Suppressor macrophage treated with lipopolysaccharide for 1 hour (primary cell): Measurements from ENCODE around the gene RPL38.
"Not testable (repeated sequence)": the region's sequence is repeated elsewhere in the genome, so short reads cannot be mapped to it uniquely, and the experiment has no call there.

Source experiments
- DNase-seq, 3 donors: peaks; one replicate each; pipeline ENCODE4 v3.0.0-alpha.2; 2020 to 2022

Gene RPL38

DNA sequence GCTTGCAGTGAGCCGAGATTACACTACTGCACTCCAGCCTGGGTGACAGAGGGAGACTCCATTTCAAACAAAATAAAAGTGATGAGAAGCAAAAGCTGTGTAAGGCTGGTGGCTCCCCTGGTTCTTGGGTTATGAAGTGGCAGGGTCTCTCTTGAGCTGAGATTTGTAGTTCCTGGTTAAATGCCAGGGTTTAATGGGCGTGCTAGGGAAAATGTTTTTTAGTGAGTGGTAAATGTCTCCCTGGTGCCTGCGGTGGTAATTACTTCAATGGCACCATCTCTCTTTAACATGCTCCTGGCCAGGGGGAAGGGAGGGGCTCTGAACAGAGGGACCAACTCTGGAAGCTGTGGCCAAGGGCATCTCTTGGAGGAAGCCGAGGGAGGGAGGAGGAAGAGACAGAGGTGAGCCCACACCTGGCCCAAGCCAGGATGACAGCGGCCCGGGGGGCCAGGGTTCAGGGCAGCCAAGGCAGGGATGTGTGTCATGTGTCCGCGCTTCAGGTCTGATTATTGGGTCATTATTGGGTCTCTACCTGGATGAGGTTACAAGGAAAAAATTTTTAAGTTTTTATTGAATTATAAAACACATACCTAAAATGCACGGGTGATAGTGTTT, 17.8 kb upstream of the RPL38 start:
- DNase-seq, result no peak

DNA sequence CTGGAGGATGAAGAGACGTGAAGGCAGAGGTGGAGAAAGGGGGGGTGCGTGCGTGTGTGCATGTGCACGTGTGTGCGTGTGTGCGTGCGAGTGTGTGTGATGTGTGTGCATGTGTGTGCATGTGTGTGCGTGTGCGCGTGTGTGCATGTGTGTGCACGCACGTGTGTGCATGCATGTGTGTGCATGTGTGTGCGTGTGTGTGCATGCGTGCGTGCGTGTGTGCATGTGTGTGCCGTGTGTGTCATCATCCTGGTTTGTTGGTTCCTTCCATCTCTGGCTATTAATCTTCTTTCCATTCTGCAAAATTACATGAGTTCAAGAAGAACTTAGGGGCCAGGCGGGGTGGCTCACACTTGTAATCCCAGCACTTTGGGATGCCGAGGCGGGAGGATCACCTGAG, 17.0 kb upstream of the RPL38 start:
- DNase-seq, result no peak

DNA sequence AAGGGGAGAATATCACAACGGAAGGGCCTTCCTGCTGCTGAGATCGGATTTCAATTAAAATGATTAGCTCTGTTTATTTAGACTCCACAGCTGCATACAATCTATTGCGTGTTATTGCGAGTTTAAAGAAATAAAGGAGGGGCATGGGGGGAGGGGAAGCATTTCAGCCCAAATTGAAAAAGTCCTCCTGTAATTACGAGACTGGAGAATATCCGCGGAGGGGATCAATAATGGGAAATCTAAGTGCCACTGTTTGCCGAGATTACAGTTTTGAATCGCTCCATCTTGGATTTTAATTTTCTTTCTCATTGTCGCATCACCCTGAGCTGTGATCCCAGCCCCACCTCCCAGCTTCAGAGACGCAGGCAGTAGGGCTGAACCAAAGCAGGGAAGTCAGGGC, 15.7 kb upstream of the RPL38 start:
- no peak for DNase-seq

DNA sequence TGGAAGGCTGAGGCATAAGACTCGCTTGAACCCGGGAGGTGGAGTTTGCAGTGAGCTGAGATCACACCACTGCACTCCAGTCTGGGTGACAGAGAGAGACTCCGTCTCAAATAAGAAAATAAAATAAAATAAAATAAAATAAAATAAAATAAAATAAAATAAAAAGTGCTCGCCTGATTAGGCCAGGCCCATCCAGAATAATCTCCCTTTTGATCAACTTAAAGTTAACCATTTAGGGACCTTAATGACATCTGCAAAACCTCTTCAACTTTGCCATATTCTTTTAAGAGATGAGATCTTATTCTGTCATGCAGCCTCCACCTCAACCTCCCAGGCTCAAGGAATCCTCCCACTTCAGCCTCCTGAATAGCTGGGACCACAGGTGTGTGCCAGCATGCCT, 14.8 kb upstream of the RPL38 start:
- not testable (repeated sequence) for DNase-seq

DNA sequence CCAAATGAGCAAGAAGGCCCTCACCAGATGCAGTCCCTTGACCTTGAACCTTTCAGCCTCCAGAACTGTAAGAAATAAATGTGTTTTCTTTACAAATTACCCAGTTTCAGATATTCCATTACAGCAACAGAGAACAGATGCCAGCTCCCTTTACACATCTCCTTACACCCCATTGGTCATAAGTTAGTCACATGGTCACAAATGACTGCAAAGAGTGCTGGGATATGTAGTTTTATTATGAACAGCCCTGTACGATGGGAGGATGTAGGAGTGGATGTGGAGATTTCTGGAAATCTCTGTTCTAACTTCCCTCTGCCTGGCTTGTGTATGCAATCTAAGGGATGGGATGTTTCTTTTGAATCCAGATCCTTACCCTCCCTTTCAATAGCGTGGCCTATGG, 13.3 kb upstream of the RPL38 start:
- DNase-seq, result peak; percentile 42 to 63 (median 51)

DNA sequence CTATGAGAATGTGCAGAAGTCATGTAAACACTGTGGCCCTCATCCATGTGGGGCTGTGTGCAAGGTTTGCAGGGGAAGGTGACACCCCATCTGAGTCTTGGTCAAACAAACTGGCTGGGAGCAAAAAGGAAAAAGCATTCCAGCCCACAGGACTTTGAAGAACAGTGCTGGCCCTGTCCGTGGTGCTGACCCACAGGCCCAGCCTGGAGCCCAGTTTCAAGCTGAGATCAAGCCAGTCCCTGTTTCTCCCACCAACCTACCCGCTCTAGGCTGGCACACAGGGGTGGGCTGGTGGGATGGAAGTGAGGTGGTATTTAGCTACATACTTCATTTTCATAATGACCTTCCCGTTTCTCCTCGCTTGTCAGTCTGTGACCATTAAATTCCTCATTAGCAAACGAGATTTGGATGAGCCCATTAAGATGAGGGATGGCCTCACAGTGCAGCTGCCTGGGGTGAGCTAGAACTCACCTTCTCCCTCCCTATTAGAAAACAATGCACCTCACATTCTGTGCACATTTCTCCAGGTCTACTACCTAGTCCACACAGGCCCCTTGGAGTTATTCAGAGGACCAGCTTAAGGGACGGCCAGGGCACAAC, 12.6 kb upstream of the RPL38 start:
- DNase-seq, result peak in 1 of 3 donors; percentile 58

DNA sequence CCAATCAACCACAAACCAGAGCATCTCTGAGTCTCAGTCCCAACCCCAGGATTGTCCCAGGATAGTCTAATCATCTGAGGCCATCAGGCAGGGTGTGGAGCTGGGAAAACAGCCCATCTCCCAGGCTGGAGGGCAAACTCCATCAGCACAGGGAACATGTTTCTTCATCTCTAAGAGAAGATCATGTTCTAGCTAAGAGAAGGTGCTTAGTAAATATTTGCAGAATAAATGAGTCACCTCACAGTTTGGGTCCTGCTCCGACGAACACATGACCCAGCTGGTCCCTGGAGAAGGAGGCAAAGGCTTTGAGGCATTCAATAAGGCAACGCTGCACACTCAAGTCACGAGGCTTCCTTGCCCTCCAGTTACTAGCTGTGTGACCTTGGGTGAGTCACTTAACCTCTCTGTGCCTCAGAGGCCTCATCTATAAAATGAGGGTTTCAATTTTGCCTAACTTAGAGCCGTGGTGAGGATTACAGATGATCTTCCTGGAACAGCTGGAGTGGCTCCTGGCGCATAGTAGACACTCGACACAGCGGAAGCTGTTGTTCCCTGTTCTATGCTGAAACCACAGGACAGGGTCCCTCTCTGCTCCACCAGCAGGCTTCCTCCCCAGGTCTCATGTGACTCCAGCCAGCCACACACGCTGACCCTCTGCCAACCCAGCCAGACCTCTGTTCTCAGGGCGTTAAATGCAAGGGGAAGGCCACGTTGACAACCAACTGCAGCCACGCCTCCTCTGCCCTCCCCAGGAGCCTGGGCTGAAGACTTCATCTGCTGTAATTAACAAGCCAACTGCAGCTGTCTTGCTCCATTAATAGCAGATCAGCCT, 10.3 kb upstream of the RPL38 start:
- peak; percentile 62 to 65 (median 65) for DNase-seq

DNA sequence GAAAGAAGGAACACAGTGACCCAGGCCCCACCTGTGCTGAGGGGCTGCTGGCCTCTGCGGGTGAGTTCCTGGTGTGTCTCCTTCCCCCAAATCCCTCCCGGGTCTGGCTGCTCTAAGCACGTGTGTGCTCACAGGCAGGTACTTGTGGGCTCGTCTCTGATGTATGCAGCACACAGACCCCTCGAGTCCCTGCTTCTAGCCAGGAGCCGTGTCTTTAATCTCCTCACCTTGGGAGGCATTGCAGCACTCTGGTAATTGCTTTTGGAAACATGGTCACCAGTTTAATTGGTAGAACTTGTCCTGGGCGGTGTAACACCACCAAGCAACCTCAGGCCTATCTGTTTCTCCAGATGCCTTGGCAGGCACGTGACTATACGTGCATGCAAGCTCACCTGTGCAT, 8.8 kb upstream of the RPL38 start:
- no peak for DNase-seq

DNA sequence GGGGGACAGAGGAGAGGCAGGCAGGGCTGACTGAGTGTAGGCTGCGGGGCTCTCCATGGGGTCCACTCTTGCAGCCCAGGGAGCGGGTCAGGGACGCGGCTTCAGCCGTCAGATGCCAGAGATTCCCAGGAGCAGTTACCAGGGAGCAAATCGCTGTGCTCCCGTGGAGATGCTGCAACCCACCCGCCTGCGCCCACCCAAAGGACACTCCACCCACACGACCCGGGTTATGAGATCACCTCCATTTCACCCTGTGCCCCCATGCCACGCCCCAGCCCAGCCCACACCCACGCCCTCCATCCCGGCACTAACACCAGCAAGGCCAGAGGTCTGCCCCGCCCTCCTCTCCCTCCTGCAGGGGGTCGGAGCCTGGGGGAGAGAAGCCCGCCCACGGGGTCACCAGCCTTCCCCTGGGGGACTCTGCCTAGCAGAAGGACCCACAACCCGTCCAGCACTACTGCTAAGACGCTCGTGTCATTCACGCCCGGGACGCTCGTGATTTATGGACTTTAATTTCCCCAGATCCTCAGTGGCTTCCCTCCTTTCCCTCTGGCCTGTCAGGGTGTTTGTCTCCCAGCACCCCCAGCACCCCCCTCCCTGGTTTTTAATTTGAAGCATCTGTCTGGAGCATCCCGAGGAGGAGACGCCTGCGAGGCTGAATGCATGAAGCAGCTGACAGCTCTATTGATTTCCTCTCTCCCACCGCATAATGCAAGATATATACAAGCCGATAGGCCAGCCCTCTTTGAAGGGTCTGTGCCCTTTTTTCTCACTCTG, 6.7 kb upstream of the RPL38 start:
- DNase-seq, result no peak

DNA sequence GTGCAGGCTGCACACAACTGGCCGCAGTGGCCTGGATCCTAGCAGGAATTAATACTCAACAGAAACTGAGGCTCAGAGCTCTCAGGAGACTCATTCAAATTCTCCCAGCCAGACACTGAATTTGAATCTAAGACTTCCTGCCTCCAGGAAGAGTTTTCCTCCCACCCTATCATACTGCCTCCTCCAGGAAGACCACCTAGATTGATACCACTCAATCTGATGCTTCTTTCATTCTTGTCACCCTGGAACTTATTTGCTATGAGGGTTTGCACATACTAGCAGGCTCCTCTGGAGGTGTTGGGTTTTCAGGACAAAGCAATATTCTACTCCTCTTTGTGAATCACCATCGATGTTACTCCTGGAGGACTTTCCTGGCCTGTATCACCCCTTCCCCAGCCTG, 5.7 kb upstream of the RPL38 start:
- DNase-seq, result no peak

DNA sequence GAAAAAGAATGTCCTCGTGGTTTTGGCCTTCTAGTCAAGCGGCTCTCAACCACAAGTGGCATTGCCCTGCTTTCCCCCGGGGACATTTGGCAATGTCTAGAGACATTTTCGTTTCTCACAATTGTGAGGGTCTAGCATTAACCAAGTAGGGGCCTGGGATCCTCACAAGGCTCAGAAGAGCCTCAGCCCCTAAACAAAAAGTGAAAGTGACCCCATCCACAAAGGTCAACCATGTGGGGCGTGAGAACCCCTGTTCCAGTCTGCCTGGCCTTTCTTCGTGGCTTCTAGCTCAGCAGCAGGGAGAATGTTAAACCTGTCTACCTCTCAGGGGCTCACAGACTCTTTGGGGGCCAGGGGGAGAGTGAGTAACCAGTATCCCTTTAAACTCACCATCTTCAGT, 4.8 kb upstream of the RPL38 start:
- DNase-seq, result no peak

DNA sequence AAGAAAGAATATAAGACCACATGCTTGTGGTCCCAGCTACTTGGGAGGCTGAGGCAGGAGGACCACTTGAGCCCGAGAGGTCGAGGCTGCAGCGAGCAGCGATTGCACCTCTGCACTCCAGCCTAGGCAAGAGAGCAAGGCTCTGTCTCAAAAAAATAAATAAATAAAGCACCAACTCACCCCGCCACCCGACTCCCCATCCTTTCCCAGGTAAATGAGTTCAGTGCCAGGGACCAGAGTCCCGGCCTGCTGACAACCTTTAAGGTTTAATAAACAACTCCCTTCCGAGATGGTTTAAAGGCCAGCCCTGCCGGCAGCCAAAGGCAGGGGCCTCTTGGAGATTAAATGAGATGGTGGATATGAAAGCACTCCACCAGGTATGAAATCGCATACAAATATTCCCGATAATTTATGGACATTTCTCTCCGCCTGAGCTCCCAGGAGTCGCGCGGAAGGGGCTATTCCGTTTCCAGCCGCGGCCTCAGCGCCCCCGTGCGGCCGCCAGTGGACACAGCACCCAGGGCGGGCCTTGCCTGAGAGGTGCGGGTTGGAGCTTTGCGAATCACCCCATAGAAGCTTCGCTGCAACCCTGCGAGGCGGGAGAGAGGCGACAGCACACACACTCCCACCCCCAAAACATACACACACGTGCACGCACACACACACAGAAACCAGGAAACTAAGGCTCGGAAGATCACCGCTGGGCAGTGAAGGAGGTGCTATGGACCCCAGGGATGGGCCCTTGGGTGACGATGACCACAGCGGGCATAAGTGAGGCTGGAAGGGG, 4.0 kb upstream of the RPL38 start:
- DNase-seq, result peak; percentile 68 to 85 (median 80)

DNA sequence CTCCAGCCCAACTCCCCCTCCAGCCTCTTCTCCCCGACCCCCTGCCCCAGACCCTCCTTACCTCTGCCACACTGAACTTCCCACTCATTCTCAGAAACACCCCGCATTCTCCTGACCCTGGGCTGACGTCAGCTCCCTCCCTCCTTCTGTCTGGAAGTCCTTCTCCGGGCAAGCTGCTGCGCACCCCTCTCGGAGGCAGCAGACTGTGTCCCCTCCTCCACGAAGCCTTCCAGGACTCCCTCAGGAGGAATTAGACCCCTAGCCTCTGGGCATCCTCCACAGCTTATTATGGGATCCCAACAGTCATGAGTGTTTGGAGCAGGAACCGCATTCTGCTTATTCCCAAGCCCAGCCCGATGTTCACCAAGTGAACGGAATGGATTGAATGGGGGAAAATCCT, 3.4 kb upstream of the RPL38 start:
- no peak for DNase-seq

DNA sequence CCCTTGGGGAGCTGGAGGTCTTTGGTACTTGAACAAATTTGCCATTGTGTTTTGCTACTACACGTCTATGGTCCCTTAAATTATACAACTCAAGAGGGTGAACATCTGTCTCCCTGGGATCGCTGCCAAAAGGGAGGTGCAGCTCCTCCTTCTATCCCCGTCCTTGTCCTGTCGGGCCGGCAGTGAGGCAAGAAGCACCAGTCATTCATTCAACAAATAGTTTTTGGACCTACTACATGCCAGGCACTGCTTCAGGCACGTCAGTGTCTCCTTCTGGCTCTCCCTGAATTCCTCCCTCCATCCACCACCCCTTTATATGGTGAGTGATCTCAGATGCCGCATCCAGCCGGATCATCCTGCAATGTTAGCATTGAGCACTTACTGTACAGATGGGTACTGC, 2.2 kb upstream of the RPL38 start:
- no peak for DNase-seq

DNA sequence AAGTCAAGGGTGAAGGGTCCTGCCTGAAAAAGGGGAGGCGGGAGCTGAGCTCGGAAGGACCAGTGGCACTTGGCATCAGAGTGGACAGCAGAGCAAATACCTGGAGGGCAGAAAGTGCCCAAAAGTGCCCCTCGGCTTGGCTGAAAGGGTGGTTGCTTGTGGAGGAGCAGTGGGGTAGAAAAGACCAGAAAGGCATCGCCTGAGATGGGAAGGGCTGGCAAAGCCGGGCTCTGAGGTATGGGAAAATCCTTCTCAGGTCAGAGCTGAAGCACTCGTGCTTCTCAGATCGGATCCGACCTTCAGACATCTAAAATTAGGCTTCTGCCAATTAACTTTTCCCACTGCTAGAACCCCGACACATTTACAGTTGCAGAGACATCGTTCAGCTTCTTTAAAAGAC, 1.5 kb upstream of the RPL38 start:
- DNase-seq, result no peak

DNA sequence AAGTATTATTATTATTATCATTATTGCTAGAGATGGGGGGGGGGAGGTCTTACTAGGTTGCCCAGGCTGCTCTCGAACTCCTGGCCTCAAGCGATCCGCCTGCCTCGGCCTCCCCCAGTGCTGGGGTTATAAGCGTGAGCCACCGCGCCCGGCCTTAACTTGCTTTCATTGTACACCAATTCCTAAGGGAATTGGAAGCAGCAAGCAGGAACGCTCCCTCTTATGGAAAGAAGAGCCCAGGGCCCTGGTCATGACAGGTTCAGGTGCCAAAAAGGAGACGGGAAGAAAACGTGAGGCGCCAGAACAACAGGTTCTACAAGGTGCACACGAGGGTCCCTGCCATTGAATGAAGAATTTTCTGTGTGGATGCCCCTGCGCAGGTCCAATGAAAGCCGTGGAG, 540 bp upstream of the RPL38 start:
- DNase-seq, result no peak

DNA sequence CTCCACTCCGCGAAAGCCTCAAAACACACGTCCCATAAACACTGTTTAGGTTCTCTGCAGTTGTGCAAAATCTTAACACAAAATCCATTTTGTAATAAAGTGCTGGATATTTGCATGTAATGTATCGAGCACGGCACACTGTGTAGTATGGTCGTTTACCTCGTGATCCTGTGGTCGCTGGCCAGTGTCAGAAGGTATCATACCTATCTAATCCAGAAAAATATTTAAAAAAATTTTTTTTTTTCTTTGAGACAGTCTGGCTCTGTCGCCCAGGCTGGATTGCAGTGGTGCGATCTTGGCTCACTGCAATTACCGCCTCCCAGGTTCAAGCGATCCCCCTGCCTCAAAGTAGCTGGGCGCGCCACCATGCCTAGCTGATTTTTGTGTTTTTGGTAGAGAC, 996 bp downstream of the RPL38 start:
- DNase-seq, result no peak

DNA sequence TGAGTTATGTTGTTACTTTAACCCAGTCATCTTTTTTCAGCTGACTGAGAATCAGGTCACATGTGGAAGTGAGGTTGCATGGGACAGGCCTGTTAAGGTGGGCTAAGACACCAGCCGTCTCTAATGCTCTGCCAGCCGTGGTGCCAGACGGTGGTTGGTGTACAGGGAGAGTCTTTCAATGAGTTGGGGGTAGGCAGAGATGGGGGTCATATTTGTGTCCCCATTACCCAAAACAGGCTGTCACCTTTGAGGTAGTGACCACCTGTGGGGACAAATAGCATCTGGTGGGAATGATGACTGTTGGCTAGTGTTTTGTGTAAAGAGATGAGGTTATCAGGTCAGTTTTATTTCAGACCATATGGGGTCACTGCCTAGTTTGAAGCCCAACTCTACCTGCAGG, 1.8 kb downstream of the RPL38 start:
- no peak for DNase-seq

DNA sequence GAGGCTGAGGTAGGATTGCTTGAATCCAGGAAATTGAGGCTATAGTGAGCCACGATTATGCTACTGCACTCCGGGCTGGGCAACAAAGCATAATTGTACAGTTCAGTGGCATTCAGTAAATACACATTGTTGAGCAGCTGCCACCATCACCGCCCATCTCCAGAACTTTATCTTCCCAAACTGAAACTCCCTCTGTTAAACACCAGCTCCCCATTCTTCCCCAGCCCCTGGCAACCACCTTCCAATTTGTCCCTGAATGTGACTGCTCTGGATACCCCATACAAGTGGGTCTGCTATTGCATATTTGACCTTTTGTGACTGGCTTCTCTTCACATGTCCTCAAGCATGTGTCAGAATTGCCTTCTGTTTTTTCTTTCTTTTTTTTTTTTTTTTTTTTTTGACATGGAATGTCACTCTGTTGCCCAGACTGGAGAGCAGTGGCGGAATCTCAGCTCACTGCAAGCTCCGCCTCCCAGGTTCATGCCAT, 2.9 kb downstream of the RPL38 start:
- no peak for DNase-seq

DNA sequence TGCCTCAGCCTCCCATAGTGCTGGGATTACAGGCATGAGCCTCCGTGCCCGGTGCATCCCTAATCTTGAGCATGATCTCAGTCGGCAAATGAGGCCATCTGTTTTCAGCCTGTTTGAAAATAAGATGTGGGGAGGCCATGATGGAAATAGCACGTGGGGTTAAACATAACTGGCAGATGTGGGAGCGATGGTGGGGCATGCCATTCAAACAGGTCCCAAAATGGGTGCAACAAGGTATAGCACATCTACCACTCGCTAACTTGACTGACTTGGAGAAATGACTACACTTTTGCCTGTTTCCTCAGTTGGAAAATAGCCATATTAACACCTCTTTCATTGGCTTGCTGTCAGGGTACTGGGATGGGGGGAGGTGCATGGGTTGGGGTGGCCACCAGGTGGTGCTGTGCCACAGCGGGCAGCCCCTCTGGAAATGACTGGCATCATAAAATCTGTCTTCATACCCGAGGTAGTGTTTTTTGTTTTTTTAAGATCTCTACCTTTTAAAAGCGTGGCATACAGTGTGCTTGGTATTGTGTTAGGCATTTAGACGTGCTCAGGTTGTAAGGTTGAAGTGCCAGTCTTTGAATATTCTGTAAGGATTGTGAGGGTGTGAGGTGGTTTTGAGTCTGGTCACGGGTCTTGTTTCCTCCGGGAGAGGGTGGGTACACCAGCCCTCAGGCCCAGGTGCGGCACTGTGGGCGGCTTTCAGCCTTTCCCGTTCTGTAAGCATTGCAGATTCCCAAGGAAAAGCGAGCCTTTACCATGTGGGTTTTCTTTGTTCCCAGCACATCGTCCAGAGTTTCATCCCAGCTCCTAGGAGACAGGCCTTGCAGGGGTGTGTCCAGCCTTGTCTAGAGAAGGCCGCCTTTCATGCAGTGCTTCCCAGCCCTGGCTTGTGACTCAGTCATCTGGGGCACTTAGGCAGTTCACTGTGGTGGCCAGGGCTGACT, 7.0 kb downstream of the RPL38 start:
- DNase-seq, result peak; percentile 68 to 82 (median 75)
